Measurements from ENCODE around the gene CDKN2C. TPM values are rescaled to one million over a fixed set of nuclear protein-coding genes. Genes with fewer than 3 reads are reported as not detected.

Gene CDKN2C
- total and polyA plus RNA-seq, 2 donors (not counting 1 experiment from before 2014, with no cell fraction given), result 24.4 to 31.5 TPM

DNA sequence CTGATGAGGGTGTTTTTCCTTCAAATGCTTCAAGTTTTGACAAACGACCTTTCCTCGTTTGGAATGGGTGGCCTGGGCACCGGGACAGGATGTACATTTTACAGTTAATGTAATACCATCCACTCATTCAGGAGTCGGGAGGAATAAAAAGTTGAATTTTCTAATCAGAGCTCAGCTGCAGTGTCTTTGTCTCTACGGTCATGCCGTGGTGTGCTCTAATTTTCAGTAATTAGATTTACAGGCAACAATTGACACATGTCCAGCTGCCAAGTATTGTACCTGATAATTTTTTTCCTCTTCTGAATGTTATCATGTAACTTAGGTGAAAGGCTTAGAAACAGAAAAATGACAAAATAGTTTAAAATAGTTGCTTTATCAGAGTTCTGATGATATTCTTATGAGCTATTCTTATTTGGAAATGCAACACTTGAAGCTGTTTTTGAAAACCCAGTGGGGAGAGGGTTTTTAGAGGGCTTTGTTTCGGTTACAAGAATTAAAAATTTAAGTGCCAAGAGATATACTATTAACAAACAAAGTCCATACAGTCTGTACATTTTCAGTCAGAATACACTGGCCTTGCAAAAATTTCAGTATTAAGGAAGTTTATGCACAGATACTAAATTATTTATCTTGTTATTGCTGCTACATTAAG is 1.0 kb downstream of the CDKN2C start:
- no peaks in the 10 kb centered on the region for H4K20me1 ChIP-seq (ENCODE audit: control insufficient read depth, extremely low read depth, insufficient read depth, low read length)
- peak overlapping the region; percentile 44 for H3K4me2 ChIP-seq (ENCODE audit: extremely low read depth, insufficient read depth, low read length)
- H3K4me1 ChIP-seq (ENCODE audit: control insufficient read depth, extremely low read depth, insufficient read depth, low read length), result no peaks in the 10 kb centered on the region
- TF ChIP-seq, protein P1, sequence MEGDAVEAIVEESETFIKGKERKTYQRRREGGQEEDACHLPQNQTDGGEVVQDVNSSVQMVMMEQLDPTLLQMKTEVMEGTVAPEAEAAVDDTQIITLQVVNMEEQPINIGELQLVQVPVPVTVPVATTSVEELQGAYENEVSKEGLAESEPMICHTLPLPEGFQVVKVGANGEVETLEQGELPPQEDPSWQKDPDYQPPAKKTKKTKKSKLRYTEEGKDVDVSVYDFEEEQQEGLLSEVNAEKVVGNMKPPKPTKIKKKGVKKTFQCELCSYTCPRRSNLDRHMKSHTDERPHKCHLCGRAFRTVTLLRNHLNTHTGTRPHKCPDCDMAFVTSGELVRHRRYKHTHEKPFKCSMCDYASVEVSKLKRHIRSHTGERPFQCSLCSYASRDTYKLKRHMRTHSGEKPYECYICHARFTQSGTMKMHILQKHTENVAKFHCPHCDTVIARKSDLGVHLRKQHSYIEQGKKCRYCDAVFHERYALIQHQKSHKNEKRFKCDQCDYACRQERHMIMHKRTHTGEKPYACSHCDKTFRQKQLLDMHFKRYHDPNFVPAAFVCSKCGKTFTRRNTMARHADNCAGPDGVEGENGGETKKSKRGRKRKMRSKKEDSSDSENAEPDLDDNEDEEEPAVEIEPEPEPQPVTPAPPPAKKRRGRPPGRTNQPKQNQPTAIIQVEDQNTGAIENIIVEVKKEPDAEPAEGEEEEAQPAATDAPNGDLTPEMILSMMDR (conservative IDR thresholded peaks at IDR 0.05 in 1 of 2, IDR thresholded peaks at IDR 0.05 in 1 of 2; ENCODE audit: low read depth in 1 of 2, low read length in 2 of 2), result no peak
- no peak for TF ChIP-seq EZH2 (IDR thresholded peaks at IDR 0.05; ENCODE audit: low read length, missing control alignments)
- peak in 1 of 2 donors; percentile 43 for DNase-seq (ENCODE audit: low read depth in 2 of 2)
- H3K27me3 ChIP-seq (ENCODE audit: control insufficient read depth, insufficient read depth, low read length), result no peaks in the 10 kb centered on the region
- peaks cover 60% of the 10 kb centered on the region for H3K79me2 ChIP-seq (ENCODE audit: control insufficient read depth, insufficient read depth, low read length)
- no peak overlapping the region for H2AFZ ChIP-seq (ENCODE audit: low read length)
- H3K4me3 ChIP-seq (replicated peaks in 1 of 4; ENCODE audit: control extremely low read depth in 1 of 4, insufficient read depth in 1 of 4, low read depth in 3 of 4, low read length in 4 of 4), result peak overlapping the region; percentile 83 to 98 (median 91)
- peak overlapping the region; percentile 0 for H3K9ac ChIP-seq (ENCODE audit: insufficient read depth, low read length)
- H3K9me3 ChIP-seq (ENCODE audit: control insufficient read depth, insufficient read depth, low read depth, low read length), result no peaks in the 10 kb centered on the region
- no peaks in the 10 kb centered on the region for H3K36me3 ChIP-seq (ENCODE audit: control insufficient read depth, insufficient read depth, low read length)
- H3K27ac ChIP-seq (ENCODE audit: insufficient read depth, low read length), result peak overlapping the region; percentile 90

GRCh38 chr1:50971748-50972305 is 1.8 kb downstream of the CDKN2C start:
- no peak overlapping the region for H2AFZ ChIP-seq (ENCODE audit: low read length)
- no peaks in the 10 kb centered on the region for H3K27me3 ChIP-seq (ENCODE audit: control insufficient read depth, insufficient read depth, low read length)
- H3K4me2 ChIP-seq (ENCODE audit: extremely low read depth, insufficient read depth, low read length), result peak overlapping the region; percentile 44
- DNase-seq (ENCODE audit: low read depth in 2 of 2), result peak in 1 of 2 donors; percentile 31
- no peak for TF ChIP-seq EZH2 (IDR thresholded peaks at IDR 0.05; ENCODE audit: low read length, missing control alignments)
- no peak overlapping the region for H3K9ac ChIP-seq (ENCODE audit: insufficient read depth, low read length)
- peak overlapping the region; percentile 90 for H3K27ac ChIP-seq (ENCODE audit: insufficient read depth, low read length)
- no peaks in the 10 kb centered on the region for H4K20me1 ChIP-seq (ENCODE audit: control insufficient read depth, extremely low read depth, insufficient read depth, low read length)
- H3K4me3 ChIP-seq (replicated peaks in 1 of 4; ENCODE audit: control extremely low read depth in 1 of 4, insufficient read depth in 1 of 4, low read depth in 3 of 4, low read length in 4 of 4), result peak overlapping the region; percentile 83 to 98 (median 91)
- no peaks in the 10 kb centered on the region for H3K9me3 ChIP-seq (ENCODE audit: control insufficient read depth, insufficient read depth, low read depth, low read length)
- H3K79me2 ChIP-seq (ENCODE audit: control insufficient read depth, insufficient read depth, low read length), result peaks cover 61% of the 10 kb centered on the region
- H3K36me3 ChIP-seq (ENCODE audit: control insufficient read depth, insufficient read depth, low read length), result no peaks in the 10 kb centered on the region
- no peaks in the 10 kb centered on the region for H3K4me1 ChIP-seq (ENCODE audit: control insufficient read depth, extremely low read depth, insufficient read depth, low read length)

DNA sequence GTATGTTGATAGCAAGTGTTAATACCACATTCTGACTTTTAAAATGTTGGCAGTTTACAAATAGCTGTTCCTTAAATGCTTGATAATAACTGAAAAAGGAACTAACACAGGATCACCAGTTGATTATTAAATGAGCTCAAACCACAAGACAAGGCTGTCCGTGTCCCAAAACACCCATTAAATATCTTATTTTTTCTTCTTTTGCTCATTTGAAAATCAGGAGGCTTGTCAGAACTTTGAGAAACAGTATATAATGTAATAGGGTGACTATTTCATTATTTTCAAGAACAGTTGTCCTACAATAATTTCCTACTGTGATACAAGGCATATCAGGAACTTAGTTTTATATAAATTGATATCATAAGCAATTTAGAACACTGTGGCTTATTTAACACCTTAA is 2.7 kb downstream of the CDKN2C start:
- Histone ChIP-seq H3K9me3 (ENCODE audit: control insufficient read depth, insufficient read depth, low read depth, low read length) (no peaks in the 10 kb centered on the region), H2AFZ (ENCODE audit: low read length) (no peak overlapping the region), H4K20me1 (ENCODE audit: control insufficient read depth, extremely low read depth, insufficient read depth, low read length) (no peaks in the 10 kb centered on the region), H3K4me2 (ENCODE audit: extremely low read depth, insufficient read depth, low read length) (peak overlapping the region; percentile 85), H3K27ac (ENCODE audit: insufficient read depth, low read length) (no peak overlapping the region), H3K79me2 (ENCODE audit: control insufficient read depth, insufficient read depth, low read length) (peaks cover 61% of the 10 kb centered on the region), H3K9ac (ENCODE audit: insufficient read depth, low read length) (no peak overlapping the region), H3K27me3 (ENCODE audit: control insufficient read depth, insufficient read depth, low read length) (no peaks in the 10 kb centered on the region), H3K4me1 (ENCODE audit: control insufficient read depth, extremely low read depth, insufficient read depth, low read length) (no peaks in the 10 kb centered on the region), H3K4me3 (replicated peaks in 1 of 4; ENCODE audit: control extremely low read depth in 1 of 4, insufficient read depth in 1 of 4, low read depth in 3 of 4, low read length in 4 of 4) (peak overlapping the region; percentile 3 to 83 (median 26)), H3K36me3 (ENCODE audit: control insufficient read depth, insufficient read depth, low read length) (no peaks in the 10 kb centered on the region)
- DNase-seq (ENCODE audit: low read depth in 2 of 2), result peak in 1 of 2 donors; percentile 6
- TF ChIP-seq, protein P1 (conservative IDR thresholded peaks at IDR 0.05 in 1 of 2, IDR thresholded peaks at IDR 0.05 in 1 of 2; ENCODE audit: low read depth in 1 of 2, low read length in 2 of 2), result no peak
- no peak for TF ChIP-seq EZH2 (IDR thresholded peaks at IDR 0.05; ENCODE audit: low read length, missing control alignments)
